ENCODE data around the gene ACVR1C.

The ACVR1C gene

GRCh38 chr2:157628477-157629415 lies at the start of gene ACVR1C:
Gene ACVR1C (minus strand): TSS chr2:157628864. CDS start chr2:157628644, 220 bp downstream.
- DNase-seq (ENCODE audit: low spot score) (peak; percentile 88), FAIRE-seq (no peak)

- DNase-seq (ENCODE audit: low spot score): no peak
- no peak for FAIRE-seq
Measured at GRCh38 chr2:157677941-157678340, 49.3 kb upstream of the ACVR1C start.

GRCh38 chr2:157672129-157672528 lies 43.5 kb upstream of the ACVR1C start:
- peak; percentile 73 for FAIRE-seq

GRCh38 chr2:157662401-157662800 lies 33.7 kb upstream of the ACVR1C start:
- FAIRE-seq: no peak

More at GRCh38 chr2:157672129-157672528, 43.5 kb upstream of the ACVR1C start:
- DNase-seq (ENCODE audit: low spot score): peak; percentile 9

GRCh38 chr2:157661776-157662175 lies 33.1 kb upstream of the ACVR1C start:
- FAIRE-seq (no peak), DNase-seq (ENCODE audit: low spot score) (no peak)

More at GRCh38 chr2:157662401-157662800, 33.7 kb upstream of the ACVR1C start:
- DNase-seq (ENCODE audit: low spot score): no peak

GRCh38 chr2:157657858-157658257 lies 29.2 kb upstream of the ACVR1C start:
- no peak for DNase-seq (ENCODE audit: low spot score)
- no peak for FAIRE-seq

- FAIRE-seq (no peak), DNase-seq (ENCODE audit: low spot score) (no peak)
Measured at GRCh38 chr2:157657101-157657500, 28.4 kb upstream of the ACVR1C start.

- DNase-seq (ENCODE audit: low spot score): no peak
- no peak for FAIRE-seq
Measured at GRCh38 chr2:157644776-157645175, 16.1 kb upstream of the ACVR1C start.

GRCh38 chr2:157631861-157632260 lies 3.2 kb upstream of the ACVR1C start:
- FAIRE-seq: no peak
- no peak for DNase-seq (ENCODE audit: low spot score)

- DNase-seq (ENCODE audit: low spot score): peak; percentile 15
- no peak for FAIRE-seq
Measured at GRCh38 chr2:157627594-157628476, 829 bp downstream of the ACVR1C start.

- DNase-seq (ENCODE audit: low spot score) (no peak), FAIRE-seq (no peak)
Measured at GRCh38 chr2:157625296-157625695, 3.4 kb downstream of the ACVR1C start.

- FAIRE-seq (no peak), DNase-seq (ENCODE audit: low spot score) (no peak)
Measured at GRCh38 chr2:157620956-157621355, 7.7 kb downstream of the ACVR1C start.

GRCh38 chr2:157611726-157612125 lies 16.9 kb downstream of the ACVR1C start:
- DNase-seq (ENCODE audit: low spot score) (no peak), FAIRE-seq (no peak)

- no peak for DNase-seq (ENCODE audit: low spot score)
- no peak for FAIRE-seq
Measured at GRCh38 chr2:157611110-157611509, 17.6 kb downstream of the ACVR1C start.

- DNase-seq (ENCODE audit: low spot score) (no peak), FAIRE-seq (no peak)
Measured at GRCh38 chr2:157606534-157606933, 22.1 kb downstream of the ACVR1C start.

GRCh38 chr2:157603198-157603597 lies 25.5 kb downstream of the ACVR1C start:
- no peak for FAIRE-seq
- DNase-seq (ENCODE audit: low spot score): no peak

- DNase-seq (ENCODE audit: low spot score): no peak
- no peak for FAIRE-seq
Measured at GRCh38 chr2:157601807-157602206, 26.9 kb downstream of the ACVR1C start.

- DNase-seq (ENCODE audit: low spot score): peak; percentile 40
Measured at GRCh38 chr2:157596992-157597681, 31.5 kb downstream of the ACVR1C start.

GRCh38 chr2:157593411-157593810 lies 35.3 kb downstream of the ACVR1C start:
- DNase-seq (ENCODE audit: low spot score) (no peak), FAIRE-seq (no peak)

More at GRCh38 chr2:157596992-157597681, 31.5 kb downstream of the ACVR1C start:
- no peak for FAIRE-seq

GRCh38 chr2:157592948-157593347 lies 35.7 kb downstream of the ACVR1C start:
- no peak for DNase-seq (ENCODE audit: low spot score)
- FAIRE-seq: no peak

GRCh38 chr2:157592374-157592773 lies 36.3 kb downstream of the ACVR1C start:
- FAIRE-seq (no peak), DNase-seq (ENCODE audit: low spot score) (no peak)
